ENCODE results near the gene TMEM144. TPM values are rescaled to one million over a fixed set of nuclear protein-coding genes. Genes with fewer than 3 reads are reported as not detected.
A peak's percentile ranks its signal among the peaks of the same experiment; 100 is the strongest.

Gene TMEM144
- total and polyA plus RNA-seq, 2 donors (not counting 1 experiment from before 2014, with no cell fraction given) = 1.5 to 4.6 TPM

DNA sequence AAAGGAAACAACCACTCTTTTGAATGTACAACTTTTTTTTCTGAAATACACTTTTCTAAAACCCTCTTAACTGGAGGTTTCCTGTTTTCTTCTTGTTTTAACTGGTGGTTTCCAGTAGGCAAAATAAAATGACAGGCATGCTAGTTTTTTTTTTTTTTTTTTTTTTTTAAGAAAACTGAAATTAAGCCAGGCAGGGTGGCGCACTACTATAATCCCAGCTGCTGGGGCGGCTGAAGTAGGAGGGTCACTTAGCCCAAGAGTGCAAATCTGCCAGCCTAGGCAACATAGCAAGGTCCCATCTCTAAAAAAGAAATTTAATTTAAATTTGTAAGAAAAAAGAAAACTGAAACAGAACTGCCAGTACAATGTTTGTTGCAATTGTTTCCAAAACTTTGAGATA, 44.0 kb downstream of the TMEM144 start:
- TF ChIP-seq, protein P1, sequence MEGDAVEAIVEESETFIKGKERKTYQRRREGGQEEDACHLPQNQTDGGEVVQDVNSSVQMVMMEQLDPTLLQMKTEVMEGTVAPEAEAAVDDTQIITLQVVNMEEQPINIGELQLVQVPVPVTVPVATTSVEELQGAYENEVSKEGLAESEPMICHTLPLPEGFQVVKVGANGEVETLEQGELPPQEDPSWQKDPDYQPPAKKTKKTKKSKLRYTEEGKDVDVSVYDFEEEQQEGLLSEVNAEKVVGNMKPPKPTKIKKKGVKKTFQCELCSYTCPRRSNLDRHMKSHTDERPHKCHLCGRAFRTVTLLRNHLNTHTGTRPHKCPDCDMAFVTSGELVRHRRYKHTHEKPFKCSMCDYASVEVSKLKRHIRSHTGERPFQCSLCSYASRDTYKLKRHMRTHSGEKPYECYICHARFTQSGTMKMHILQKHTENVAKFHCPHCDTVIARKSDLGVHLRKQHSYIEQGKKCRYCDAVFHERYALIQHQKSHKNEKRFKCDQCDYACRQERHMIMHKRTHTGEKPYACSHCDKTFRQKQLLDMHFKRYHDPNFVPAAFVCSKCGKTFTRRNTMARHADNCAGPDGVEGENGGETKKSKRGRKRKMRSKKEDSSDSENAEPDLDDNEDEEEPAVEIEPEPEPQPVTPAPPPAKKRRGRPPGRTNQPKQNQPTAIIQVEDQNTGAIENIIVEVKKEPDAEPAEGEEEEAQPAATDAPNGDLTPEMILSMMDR (conservative IDR thresholded peaks at IDR 0.05 in 1 of 2, IDR thresholded peaks at IDR 0.05 in 1 of 2; ENCODE audit: low read depth in 1 of 2, low read length in 2 of 2) = no peak
- no peak for TF ChIP-seq EZH2 (IDR thresholded peaks at IDR 0.05; ENCODE audit: low read length, missing control alignments)
- no peak overlapping the region for H3K27ac ChIP-seq (ENCODE audit: insufficient read depth, low read length)
- no peak for DNase-seq (ENCODE audit: low read depth in 2 of 2)
- no peaks in the 10 kb centered on the region for H3K27me3 ChIP-seq (ENCODE audit: control insufficient read depth, insufficient read depth, low read length)
- H3K9me3 ChIP-seq (ENCODE audit: control insufficient read depth, insufficient read depth, low read depth, low read length) = no peaks in the 10 kb centered on the region
- H3K4me2 ChIP-seq (ENCODE audit: extremely low read depth, insufficient read depth, low read length) = no peak overlapping the region
- no peaks in the 10 kb centered on the region for H3K4me1 ChIP-seq (ENCODE audit: control insufficient read depth, extremely low read depth, insufficient read depth, low read length)
- H3K4me3 ChIP-seq (replicated peaks in 1 of 4; ENCODE audit: control extremely low read depth in 1 of 4, insufficient read depth in 1 of 4, low read depth in 3 of 4, low read length in 4 of 4) = no peak overlapping the region
- no peaks in the 10 kb centered on the region for H3K36me3 ChIP-seq (ENCODE audit: control insufficient read depth, insufficient read depth, low read length)
- no peaks in the 10 kb centered on the region for H3K79me2 ChIP-seq (ENCODE audit: control insufficient read depth, insufficient read depth, low read length)
- no peak overlapping the region for H3K9ac ChIP-seq (ENCODE audit: insufficient read depth, low read length)
- no peaks in the 10 kb centered on the region for H4K20me1 ChIP-seq (ENCODE audit: control insufficient read depth, extremely low read depth, insufficient read depth, low read length)
- H2AFZ ChIP-seq (ENCODE audit: low read length) = no peak overlapping the region

DNA sequence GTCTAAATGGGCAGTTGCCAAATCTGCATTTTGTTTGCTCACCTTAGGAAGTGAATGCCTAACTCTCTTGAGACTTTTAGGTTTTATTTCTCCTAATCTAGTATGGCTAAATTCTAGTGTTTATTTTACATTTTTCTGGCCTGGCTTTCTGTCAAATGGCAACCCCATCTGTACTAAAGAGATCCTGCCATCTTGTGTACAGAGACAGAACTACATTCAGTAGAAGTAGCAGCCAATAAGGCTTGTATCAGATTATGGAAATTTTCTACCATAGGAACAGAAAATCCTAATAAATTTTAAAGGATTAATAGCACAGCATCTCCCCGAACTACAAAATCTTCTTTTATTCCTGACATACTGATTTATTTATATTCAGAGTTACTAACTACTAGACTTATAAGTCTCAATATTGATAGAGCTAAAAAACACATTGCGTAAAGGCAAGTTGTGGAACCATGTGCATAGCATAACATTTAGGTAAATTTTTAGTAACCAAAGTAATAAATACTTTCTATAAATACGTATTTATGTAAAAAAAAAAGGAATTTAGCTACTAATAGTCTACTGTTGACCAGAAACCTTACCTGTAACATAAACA, 45.5 kb downstream of the TMEM144 start:
- H3K9me3 ChIP-seq (ENCODE audit: control insufficient read depth, insufficient read depth, low read depth, low read length) = no peaks in the 10 kb centered on the region
- H3K79me2 ChIP-seq (ENCODE audit: control insufficient read depth, insufficient read depth, low read length) = no peaks in the 10 kb centered on the region
- H3K9ac ChIP-seq (ENCODE audit: insufficient read depth, low read length) = no peak overlapping the region
- no peak for TF ChIP-seq EZH2 (IDR thresholded peaks at IDR 0.05; ENCODE audit: low read length, missing control alignments)
- TF ChIP-seq, protein P1 (conservative IDR thresholded peaks at IDR 0.05 in 1 of 2, IDR thresholded peaks at IDR 0.05 in 1 of 2; ENCODE audit: low read depth in 1 of 2, low read length in 2 of 2) = peak; percentile 56 to 75
- no peaks in the 10 kb centered on the region for H4K20me1 ChIP-seq (ENCODE audit: control insufficient read depth, extremely low read depth, insufficient read depth, low read length)
- no peak overlapping the region for H3K27ac ChIP-seq (ENCODE audit: insufficient read depth, low read length)
- H3K4me1 ChIP-seq (ENCODE audit: control insufficient read depth, extremely low read depth, insufficient read depth, low read length) = no peaks in the 10 kb centered on the region
- H3K4me2 ChIP-seq (ENCODE audit: extremely low read depth, insufficient read depth, low read length) = no peak overlapping the region
- H3K4me3 ChIP-seq (replicated peaks in 1 of 4; ENCODE audit: control extremely low read depth in 1 of 4, insufficient read depth in 1 of 4, low read depth in 3 of 4, low read length in 4 of 4) = no peak overlapping the region
- DNase-seq (ENCODE audit: low read depth in 2 of 2) = peak; percentile 46 to 74
- no peak overlapping the region for H2AFZ ChIP-seq (ENCODE audit: low read length)
- no peaks in the 10 kb centered on the region for H3K36me3 ChIP-seq (ENCODE audit: control insufficient read depth, insufficient read depth, low read length)
- no peaks in the 10 kb centered on the region for H3K27me3 ChIP-seq (ENCODE audit: control insufficient read depth, insufficient read depth, low read length)

DNA sequence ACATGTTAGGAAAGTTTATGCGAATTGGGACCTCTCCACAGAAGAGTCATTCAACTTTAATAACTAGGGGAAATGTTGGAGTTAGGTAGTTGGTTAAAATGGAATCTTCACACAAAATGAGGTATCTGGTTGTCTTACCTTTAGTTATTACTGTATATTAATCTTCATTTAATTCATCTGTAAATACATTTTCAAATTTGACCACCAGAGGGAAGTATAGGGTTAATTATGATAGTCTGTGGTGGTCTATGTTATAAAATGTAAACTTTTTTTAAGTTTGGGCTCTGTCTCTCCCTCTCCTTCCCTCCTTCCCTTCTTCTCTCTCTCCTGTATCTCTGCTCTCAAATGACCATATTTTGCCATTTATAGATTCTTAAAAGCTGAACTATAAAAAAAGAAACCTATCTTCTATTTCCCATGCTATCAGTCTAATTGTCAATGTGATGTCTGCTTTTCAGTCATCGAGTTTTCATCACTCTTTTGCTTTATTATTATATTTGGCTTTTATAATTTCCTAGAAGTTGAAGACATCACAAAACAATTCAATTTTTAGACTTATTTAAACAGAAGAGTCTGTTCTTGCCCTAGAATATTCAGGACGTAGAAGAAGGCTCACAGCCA, 49.8 kb downstream of the TMEM144 start:
- Histone ChIP-seq H3K27ac (ENCODE audit: insufficient read depth, low read length) (no peak overlapping the region), H3K4me2 (ENCODE audit: extremely low read depth, insufficient read depth, low read length) (peak overlapping the region; percentile 38), H3K79me2 (ENCODE audit: control insufficient read depth, insufficient read depth, low read length) (no peaks in the 10 kb centered on the region), H3K9ac (ENCODE audit: insufficient read depth, low read length) (no peak overlapping the region), H3K4me1 (ENCODE audit: control insufficient read depth, extremely low read depth, insufficient read depth, low read length) (no peaks in the 10 kb centered on the region), H2AFZ (ENCODE audit: low read length) (peak overlapping the region; percentile 57), H3K4me3 (replicated peaks in 1 of 4; ENCODE audit: control extremely low read depth in 1 of 4, insufficient read depth in 1 of 4, low read depth in 3 of 4, low read length in 4 of 4) (peak overlapping the region in 1 of 4 experiments; percentile 3), H4K20me1 (ENCODE audit: control insufficient read depth, extremely low read depth, insufficient read depth, low read length) (no peaks in the 10 kb centered on the region), H3K27me3 (ENCODE audit: control insufficient read depth, insufficient read depth, low read length) (no peaks in the 10 kb centered on the region), H3K9me3 (ENCODE audit: control insufficient read depth, insufficient read depth, low read depth, low read length) (no peaks in the 10 kb centered on the region), H3K36me3 (ENCODE audit: control insufficient read depth, insufficient read depth, low read length) (no peaks in the 10 kb centered on the region)
- TF ChIP-seq, protein P1 (conservative IDR thresholded peaks at IDR 0.05 in 1 of 2, IDR thresholded peaks at IDR 0.05 in 1 of 2; ENCODE audit: low read depth in 1 of 2, low read length in 2 of 2) = no peak
- no peak for TF ChIP-seq EZH2 (IDR thresholded peaks at IDR 0.05; ENCODE audit: low read length, missing control alignments)
- DNase-seq (ENCODE audit: low read depth in 2 of 2) = peak; percentile 12 to 60
